Measurements from ENCODE around the gene MSI2.

Gene MSI2

GRCh38 chr17:57733085-57733484 lies 476.8 kb downstream of the MSI2 start:
- TF ChIP-seq, protein P1, sequence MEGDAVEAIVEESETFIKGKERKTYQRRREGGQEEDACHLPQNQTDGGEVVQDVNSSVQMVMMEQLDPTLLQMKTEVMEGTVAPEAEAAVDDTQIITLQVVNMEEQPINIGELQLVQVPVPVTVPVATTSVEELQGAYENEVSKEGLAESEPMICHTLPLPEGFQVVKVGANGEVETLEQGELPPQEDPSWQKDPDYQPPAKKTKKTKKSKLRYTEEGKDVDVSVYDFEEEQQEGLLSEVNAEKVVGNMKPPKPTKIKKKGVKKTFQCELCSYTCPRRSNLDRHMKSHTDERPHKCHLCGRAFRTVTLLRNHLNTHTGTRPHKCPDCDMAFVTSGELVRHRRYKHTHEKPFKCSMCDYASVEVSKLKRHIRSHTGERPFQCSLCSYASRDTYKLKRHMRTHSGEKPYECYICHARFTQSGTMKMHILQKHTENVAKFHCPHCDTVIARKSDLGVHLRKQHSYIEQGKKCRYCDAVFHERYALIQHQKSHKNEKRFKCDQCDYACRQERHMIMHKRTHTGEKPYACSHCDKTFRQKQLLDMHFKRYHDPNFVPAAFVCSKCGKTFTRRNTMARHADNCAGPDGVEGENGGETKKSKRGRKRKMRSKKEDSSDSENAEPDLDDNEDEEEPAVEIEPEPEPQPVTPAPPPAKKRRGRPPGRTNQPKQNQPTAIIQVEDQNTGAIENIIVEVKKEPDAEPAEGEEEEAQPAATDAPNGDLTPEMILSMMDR (IDR thresholded peaks at IDR 0.05; ENCODE audit: insufficient read depth, low read depth, low read length, missing control alignments), result no peak
- H3K4me3 ChIP-seq (ENCODE audit: low read length), result no peak overlapping the region
- no peak for DNase-seq (ENCODE audit: low read depth)

Data from epithelial cell of esophagus (primary cell).